Prostate gland (tissue), 2 donors: ENCODE results near the gene MVB12B. TPM values are rescaled to one million over a fixed set of nuclear protein-coding genes. Genes with fewer than 3 reads are reported as not detected.
"Not testable (repeated sequence)": the region's sequence is repeated elsewhere in the genome, so short reads cannot be mapped to it uniquely, and the experiment has no call there.

Experiments used
- DNase-seq: peaks from one replicate; pipeline ENCODE4 v3.0.0-alpha.2; 2019; ENCODE audit warnings: low spot score
- H3K27ac ChIP-seq, 2 donors: fragments of 200-600 bp; sonication (generic); 2 replicates each; pipeline ENCODE4 v1.5.1; 2017 to 2019
- H3K27me3 ChIP-seq: fragments of 200-600 bp; sonication (generic); replicated peaks from 2 replicates; pipeline ENCODE4 v1.5.1; 2019; ENCODE audit not compliant: insufficient read depth
- H3K36me3 ChIP-seq, 2 donors: fragments of 200-600 bp; sonication (generic); 1 replicate in 1 of 2; 2 replicates in 1 of 2; pipeline versions ENCODE4 v1.5.1 to v1.8.1; 2017 to 2019
- H3K4me1 ChIP-seq: fragments of 200-600 bp; sonication (generic); replicated peaks from 2 replicates; pipeline ENCODE4 v1.5.1; 2019
- H3K4me3 ChIP-seq, 2 donors: fragments of 200-600 bp; sonication (generic); 2 replicates each; pipeline ENCODE4 v1.5.1; 2017 to 2019
- H3K9me3 ChIP-seq: fragments of 200-600 bp; sonication (generic); 2 replicates; pipeline ENCODE4 v1.5.1; 2017
- POLR2A ChIP-seq: fragments of 450-650 bp; IDR thresholded peaks from one replicate; pipeline ENCODE4 v1.6.1; 2016; ENCODE audit warnings: antibody characterized with exemption, mild to moderate bottlenecking
- POLR2AphosphoS5 ChIP-seq: sonication (generic); formaldehyde crosslinking; IDR thresholded peaks from one replicate; pipeline ENCODE4 v1.6.1; 2017; ENCODE audit warnings: antibody characterized with exemption
- WGBS: methylation state at CpG from one replicate; pipeline ENCODE4 v1.1.5; 2018; 5-methylcytosine and 5-hydroxymethylcytosine counted together
- intact Hi-C: fragments of 100-400 bp; cut with DNase I; formaldehyde crosslinking; loops from one replicate; pipeline ENCODE4 v1.14.2; 2022
- total RNA-seq, 2 donors: library from RNA; depleted of rRNA; stranded (reverse); fragments of >200 nt; gene quantifications; one replicate each; pipeline ENCODE4 v1.1.0, GENCODE V29; 2016
- TF ChIP-seq, protein P1 (sequence below), 4 experiments: fragments of 200-600 bp in 2 of 4; fragments of 450-650 bp in 2 of 4; sonication (generic) in 2 of 4; IDR thresholded peaks; 1 replicate in 3 of 4; 2 replicates in 1 of 4; pipeline ENCODE4 v1.5.1; 2016 to 2019; ENCODE audit warnings: antibody characterized with exemption in 4 of 4, mild to moderate bottlenecking in 2 of 4, moderate library complexity in 2 of 4

MVB12B gene
- total RNA-seq, 2 donors from 2014 or later: 17.3 to 28.4 TPM

DNA sequence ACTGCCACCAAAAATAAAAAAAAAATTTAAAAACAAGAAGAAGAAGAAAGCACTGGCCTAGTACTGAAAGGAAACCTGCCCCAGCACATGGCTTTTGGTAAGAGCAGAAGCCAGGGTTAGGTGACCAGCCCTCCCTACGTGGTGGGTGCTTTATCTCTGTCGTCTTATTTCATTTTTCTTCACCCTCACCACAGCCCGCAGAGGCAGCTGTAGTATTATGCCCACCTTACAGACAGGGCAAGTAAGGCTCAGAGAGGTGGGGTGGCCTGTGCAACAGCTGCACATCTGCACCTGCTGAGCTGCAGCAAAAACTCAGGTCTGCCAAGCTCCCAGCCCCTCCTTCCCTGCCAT is 146.3 kb downstream of the MVB12B start:
- no peak overlapping the region for H3K4me3 ChIP-seq
- intact Hi-C loops: no loop called here
- no peaks in the 10 kb centered on the region for H3K27me3 ChIP-seq
- no peaks in the 10 kb centered on the region for H3K4me1 ChIP-seq
- TF ChIP-seq POLR2A: no peak
- TF ChIP-seq, protein P1, sequence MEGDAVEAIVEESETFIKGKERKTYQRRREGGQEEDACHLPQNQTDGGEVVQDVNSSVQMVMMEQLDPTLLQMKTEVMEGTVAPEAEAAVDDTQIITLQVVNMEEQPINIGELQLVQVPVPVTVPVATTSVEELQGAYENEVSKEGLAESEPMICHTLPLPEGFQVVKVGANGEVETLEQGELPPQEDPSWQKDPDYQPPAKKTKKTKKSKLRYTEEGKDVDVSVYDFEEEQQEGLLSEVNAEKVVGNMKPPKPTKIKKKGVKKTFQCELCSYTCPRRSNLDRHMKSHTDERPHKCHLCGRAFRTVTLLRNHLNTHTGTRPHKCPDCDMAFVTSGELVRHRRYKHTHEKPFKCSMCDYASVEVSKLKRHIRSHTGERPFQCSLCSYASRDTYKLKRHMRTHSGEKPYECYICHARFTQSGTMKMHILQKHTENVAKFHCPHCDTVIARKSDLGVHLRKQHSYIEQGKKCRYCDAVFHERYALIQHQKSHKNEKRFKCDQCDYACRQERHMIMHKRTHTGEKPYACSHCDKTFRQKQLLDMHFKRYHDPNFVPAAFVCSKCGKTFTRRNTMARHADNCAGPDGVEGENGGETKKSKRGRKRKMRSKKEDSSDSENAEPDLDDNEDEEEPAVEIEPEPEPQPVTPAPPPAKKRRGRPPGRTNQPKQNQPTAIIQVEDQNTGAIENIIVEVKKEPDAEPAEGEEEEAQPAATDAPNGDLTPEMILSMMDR (IDR thresholded peaks at IDR 0.05): no peak
- TF ChIP-seq POLR2AphosphoS5: no peak
- WGBS: 93% methylated on average over 3 of the region's 3 CpGs
- H3K36me3 ChIP-seq: no peaks in the 10 kb centered on the region
- H3K9me3 ChIP-seq: no peaks in the 10 kb centered on the region
- no peak overlapping the region for H3K27ac ChIP-seq
- DNase-seq: no peak

DNA sequence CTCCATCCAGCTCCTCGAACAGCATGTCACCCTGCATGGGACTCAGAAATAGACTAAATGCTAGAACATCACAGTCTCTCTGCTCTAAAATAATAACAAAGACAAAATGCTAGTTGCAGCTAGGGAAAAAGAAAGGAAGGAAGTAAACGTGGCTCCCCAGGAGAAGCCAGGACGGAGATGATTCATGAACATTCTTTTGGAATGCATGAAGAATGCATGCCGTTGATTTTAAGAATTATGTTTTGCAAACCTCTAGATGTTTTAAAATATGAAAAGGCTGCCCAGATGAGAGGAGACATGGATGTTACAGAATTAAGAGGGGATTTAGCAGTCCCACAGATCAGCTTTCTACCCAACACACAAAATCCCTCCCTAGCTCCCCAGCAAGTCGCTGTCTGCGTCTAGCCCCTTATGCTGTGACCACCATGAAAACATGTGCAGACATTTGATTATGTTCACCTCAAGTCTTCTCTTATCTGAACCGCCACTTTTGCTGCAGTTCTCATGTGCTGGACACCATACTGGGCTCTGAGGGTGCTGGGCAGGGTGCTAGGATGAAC is 147.7 kb downstream of the MVB12B start:
- TF ChIP-seq, protein P1 (IDR thresholded peaks at IDR 0.05): no peak
- TF ChIP-seq POLR2AphosphoS5: no peak
- TF ChIP-seq POLR2A: no peak
- Histone ChIP-seq H3K9me3 (no peaks in the 10 kb centered on the region), H3K27ac (no peak overlapping the region), H3K27me3 (no peaks in the 10 kb centered on the region), H3K4me1 (no peaks in the 10 kb centered on the region), H3K36me3 (no peaks in the 10 kb centered on the region), H3K4me3 (no peak overlapping the region)
- 76% methylated on average over 7 of the region's 7 CpGs for WGBS
- no peak for DNase-seq
- intact Hi-C loops: no loop called here

DNA sequence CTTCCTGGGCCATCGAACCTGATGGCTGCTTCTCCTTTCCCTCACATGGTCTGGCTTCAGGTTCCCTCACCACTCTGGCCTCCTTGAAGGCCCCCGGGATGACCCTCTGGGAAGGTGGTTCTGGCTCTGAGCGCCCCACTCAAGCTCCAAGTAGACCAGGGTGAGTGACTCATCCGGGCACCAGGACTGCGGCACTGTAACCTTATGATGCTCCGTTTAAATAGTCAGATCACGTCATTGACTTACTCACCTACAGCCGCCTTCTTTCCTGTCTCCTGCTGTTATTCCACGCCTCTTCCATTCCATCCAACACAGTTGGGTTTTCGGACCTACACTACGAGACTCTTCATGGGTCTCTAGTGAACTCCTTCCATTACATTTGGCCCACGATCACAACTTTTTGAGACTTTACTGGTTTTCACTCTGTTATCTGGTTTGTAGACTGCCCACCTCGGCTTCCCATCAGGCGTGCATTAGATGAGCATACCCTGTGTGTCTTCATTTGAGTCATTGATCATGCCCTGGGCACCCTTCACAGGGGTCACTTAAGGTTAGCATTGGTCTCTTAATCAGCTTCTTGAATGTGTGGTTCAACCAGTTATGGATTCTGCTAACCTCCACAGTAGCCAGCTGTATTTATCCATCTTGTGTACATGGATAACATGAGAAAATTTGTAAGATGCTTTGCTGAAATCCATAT is 148.3 kb downstream of the MVB12B start:
- WGBS: 96% methylated on average over 14 of the region's 14 CpGs
- Histone ChIP-seq H3K4me3 (no peak overlapping the region), H3K27ac (no peak overlapping the region), H3K27me3 (no peaks in the 10 kb centered on the region), H3K9me3 (no peaks in the 10 kb centered on the region), H3K36me3 (no peaks in the 10 kb centered on the region), H3K4me1 (no peaks in the 10 kb centered on the region)
- DNase-seq: no peak
- TF ChIP-seq, protein P1 (IDR thresholded peaks at IDR 0.05): no peak
- TF ChIP-seq POLR2A (no peak), POLR2AphosphoS5 (no peak)
- intact Hi-C loops: no loop called here

DNA sequence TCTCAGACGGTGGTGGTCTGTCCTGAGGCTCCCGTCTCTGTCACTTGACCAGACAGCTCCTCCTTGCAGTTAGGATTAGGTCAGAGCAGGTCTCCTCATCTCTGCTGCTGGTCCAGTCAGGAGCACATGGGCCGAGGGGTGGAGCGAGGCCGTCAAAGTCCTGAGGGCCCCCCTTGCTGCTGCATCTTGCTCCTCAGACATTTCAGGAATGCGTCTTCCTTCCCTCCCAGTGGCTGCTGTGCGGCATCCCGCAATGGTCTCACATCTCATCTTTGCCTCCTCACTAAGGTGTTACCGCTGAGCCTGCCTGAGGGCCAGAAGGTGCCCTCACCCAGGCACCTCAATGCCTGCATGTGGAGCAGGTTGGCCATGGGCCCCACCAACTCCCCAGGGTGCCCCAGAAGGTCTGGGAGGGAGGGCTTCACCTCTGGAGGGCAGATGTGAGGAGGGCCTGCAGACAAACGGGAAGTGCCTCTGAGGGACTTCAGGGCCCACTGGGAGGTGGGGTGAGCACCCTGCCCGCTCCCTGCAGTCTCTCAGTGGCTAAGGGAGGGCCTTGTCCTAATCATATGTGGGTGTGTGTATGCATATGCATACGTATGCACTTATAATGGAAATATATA is 149.4 kb downstream of the MVB12B start:
- TF ChIP-seq, protein P1 (IDR thresholded peaks at IDR 0.05): no peak
- TF ChIP-seq POLR2AphosphoS5: no peak
- no peak for TF ChIP-seq POLR2A
- H3K4me3 ChIP-seq: no peak overlapping the region
- no peaks in the 10 kb centered on the region for H3K36me3 ChIP-seq
- no peaks in the 10 kb centered on the region for H3K4me1 ChIP-seq
- H3K27ac ChIP-seq: no peak overlapping the region
- H3K9me3 ChIP-seq: no peaks in the 10 kb centered on the region
- intact Hi-C loops: no loop called here
- H3K27me3 ChIP-seq: no peaks in the 10 kb centered on the region
- WGBS: 88% methylated on average over 12 of the region's 12 CpGs
- DNase-seq: no peak

DNA sequence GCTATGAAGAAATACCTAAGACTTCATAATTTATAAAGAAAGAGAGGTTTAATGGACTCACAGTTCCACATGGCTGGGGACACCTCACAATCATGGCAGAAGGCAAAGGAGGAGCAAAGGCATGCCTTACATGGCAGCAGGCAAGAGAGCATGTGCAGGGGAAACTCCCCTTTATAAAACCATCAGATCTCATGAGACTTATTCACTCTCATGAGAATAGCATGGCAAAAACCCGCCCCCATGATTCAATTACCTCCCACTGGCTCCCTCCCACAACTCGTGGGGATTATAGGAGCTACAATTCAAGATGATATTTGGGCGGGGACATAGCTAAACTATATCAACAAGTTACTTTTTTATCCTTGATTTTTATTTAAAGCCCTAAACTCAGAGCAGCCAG is 150.8 kb downstream of the MVB12B start:
- H3K4me1 ChIP-seq, H3K9me3 ChIP-seq, H3K4me3 ChIP-seq, H3K27me3 ChIP-seq, intact Hi-C loops, H3K36me3 ChIP-seq, DNase-seq, H3K27ac ChIP-seq: not testable (repeated sequence)
- WGBS: 78% methylated on average over 3 of the region's 3 CpGs
